ENCODE measurements around the gene PPP2R5E. TPM values are rescaled to one million over a fixed set of nuclear protein-coding genes. Genes with fewer than 3 reads are reported as not detected.

PPP2R5E gene
- total and polyA plus RNA-seq, 2 of the 8 experiments (the other 6 are each of a cell fraction or from before 2014, with no cell fraction given), result 6.8 to 64.6 TPM

GRCh38 chr14:63496837-63497400 is 46.3 kb downstream of the PPP2R5E start:
- no peak overlapping the region for H2AK5ac ChIP-seq (ENCODE audit: low read depth, low read length)
- no peaks in the 10 kb centered on the region; a peak in 1 of 8 replicates for H3K36me3 ChIP-seq (ENCODE audit: control insufficient read depth in 2 of 4, insufficient read depth in 4 of 4, low read length in 3 of 4)
- no peak overlapping the region for H3K9ac ChIP-seq (replicated peaks in 1 of 4; ENCODE audit: extremely low read depth in 1 of 4, low read depth in 3 of 4, low read length in 3 of 4)
- ChIA-PET CTCF (ENCODE audit: partially characterized antibody) (no interaction called here), POLR2A (ENCODE audit: partially characterized antibody) (no interaction called here)
- TF ChIP-seq TBP (IDR thresholded peaks at IDR 0.05; ENCODE audit: low read depth, low read length) (no peak), CREB1 (IDR thresholded peaks at IDR 0.05) (no peak), BACH1 (IDR thresholded peaks at IDR 0.05; ENCODE audit: low read length) (no peak), NRF1 (IDR thresholded peaks at IDR 0.05; ENCODE audit: low read depth, low read length) (no peak), EGR1 (IDR thresholded peaks at IDR 0.05; ENCODE audit: borderline replicate concordance, low read depth, low read length) (no peak), POU5F1 (IDR thresholded peaks at IDR 0.05; ENCODE audit: low read depth, low read length) (no peak), RBBP5 (IDR thresholded peaks at IDR 0.05; ENCODE audit: borderline replicate concordance, low read depth, low read length) (no peak), SP2 (IDR thresholded peaks at IDR 0.05; ENCODE audit: low read length) (no peak), GABPA (IDR thresholded peaks at IDR 0.05; ENCODE audit: borderline replicate concordance, insufficient read depth, low read length) (no peak), KDM4A (IDR thresholded peaks at IDR 0.05; ENCODE audit: low read depth, low read length, severe bottlenecking) (no peak)
- H2BK20ac ChIP-seq (ENCODE audit: low read length), result no peak overlapping the region
- peaks cover 0 to 89% of the 10 kb centered on the region in 2 experiments; a peak in 2 of 4 replicates for H3K79me2 ChIP-seq (ENCODE audit: control insufficient read depth in 1 of 2, insufficient read depth in 2 of 2, low read length in 2 of 2)
- no peak overlapping the region for H3K4me2 ChIP-seq (ENCODE audit: insufficient read depth in 1 of 2, low read depth in 2 of 2, low read length in 2 of 2)
- no peaks in the 10 kb centered on the region for H3K23me2 ChIP-seq (ENCODE audit: low read depth, low read length)
- peaks cover 1 to 7% (median 5%) of the 10 kb centered on the region in 4 experiments; a peak in 6 of 7 replicates for H3K4me1 ChIP-seq (replicated peaks in 1 of 4; ENCODE audit: control insufficient read depth in 3 of 4, insufficient read depth in 4 of 4, low read length in 3 of 4)
- no peak overlapping the region for H3K56ac ChIP-seq (replicated peaks; ENCODE audit: insufficient read length, low read depth, low read length)
- H3K27me3 ChIP-seq (replicated peaks in 1 of 4; ENCODE audit: control insufficient read depth in 3 of 4, extremely low read depth in 1 of 4, insufficient read depth in 3 of 4, low read length in 3 of 4), result no peaks in the 10 kb centered on the region
- H3K23ac ChIP-seq (ENCODE audit: insufficient read length), result no peak overlapping the region
- H2BK120ac ChIP-seq (replicated peaks; ENCODE audit: low read depth, low read length), result no peak overlapping the region
- DNase-seq (ENCODE audit: low read depth in 1 of 2, low spot score in 2 of 2) (no peak), FAIRE-seq (no peak)
- 84% methylated on average over 2 of the region's 2 CpGs; no CpG with 5 or more reads in 1 of the 2 experiments for WGBS, 2 experiments (ENCODE audit: extremely low coverage in 1 of 2, insufficient coverage in 1 of 2, insufficient read length in 1 of 2, insufficient replicate concordance in 2 of 2, low coverage in 1 of 2, low lambda C conversion rate in 2 of 2, missing lambda C conversion rate in 1 of 2)
- no peak overlapping the region for H4K91ac ChIP-seq (replicated peaks; ENCODE audit: insufficient read length, low read length)
- H2BK5ac ChIP-seq (ENCODE audit: low read depth, low read length), result no peak overlapping the region
- no peak overlapping the region for H3K27ac ChIP-seq (ENCODE audit: low read depth, low read length)
- H4K5ac ChIP-seq (ENCODE audit: insufficient read length, low read depth, low read length), result no peak overlapping the region
- H3K79me1 ChIP-seq (ENCODE audit: low read depth, low read length), result peaks cover 5% of the 10 kb centered on the region; the same call in 1 of the 2 replicates
- H2AFZ ChIP-seq (ENCODE audit: low read length), result no peak overlapping the region
- H2BK12ac ChIP-seq (ENCODE audit: low read depth, low read length), result no peak overlapping the region
- no peaks in the 10 kb centered on the region for H3K9me3 ChIP-seq (ENCODE audit: insufficient read depth in 2 of 2, low read depth in 1 of 2, low read length in 1 of 2)
- no peak overlapping the region for H4K8ac ChIP-seq (ENCODE audit: extremely low read depth, insufficient read depth, low read length)
- no peak overlapping the region for H2BK15ac ChIP-seq (ENCODE audit: low read length)
- H3K18ac ChIP-seq (ENCODE audit: extremely low read depth, low read length), result no peak overlapping the region
- no peak overlapping the region for H3K14ac ChIP-seq (ENCODE audit: insufficient read length)
- no peak overlapping the region for H3K4ac ChIP-seq (replicated peaks; ENCODE audit: insufficient read length, low read depth, low read length)
- H4K20me1 ChIP-seq (replicated peaks in 1 of 2; ENCODE audit: control insufficient read depth in 1 of 2, insufficient read depth in 2 of 2, low read length in 2 of 2), result peaks cover 6 to 11% of the 10 kb centered on the region in 2 experiments
- H3K4me3 ChIP-seq (ENCODE audit: extremely low read depth in 1 of 4, insufficient read depth in 2 of 4, low read depth in 3 of 4, low read length in 4 of 4), result no peak overlapping the region

Measured in H1 (cell line).